SH-SY5Y (cell line): Measurements from ENCODE around the gene CDK12.

Experiments
- GATA2 ChIP-seq: IDR thresholded peaks from 2 replicates; pipeline ENCODE4 v1.6.1; 2011; ENCODE audit warnings: mild to moderate bottlenecking, low read depth, low read length
- GATA3 ChIP-seq: IDR thresholded peaks from 2 replicates; pipeline ENCODE4 v1.6.1; 2011; ENCODE audit warnings: low read depth, mild to moderate bottlenecking, low read length, moderate library complexity

DNA sequence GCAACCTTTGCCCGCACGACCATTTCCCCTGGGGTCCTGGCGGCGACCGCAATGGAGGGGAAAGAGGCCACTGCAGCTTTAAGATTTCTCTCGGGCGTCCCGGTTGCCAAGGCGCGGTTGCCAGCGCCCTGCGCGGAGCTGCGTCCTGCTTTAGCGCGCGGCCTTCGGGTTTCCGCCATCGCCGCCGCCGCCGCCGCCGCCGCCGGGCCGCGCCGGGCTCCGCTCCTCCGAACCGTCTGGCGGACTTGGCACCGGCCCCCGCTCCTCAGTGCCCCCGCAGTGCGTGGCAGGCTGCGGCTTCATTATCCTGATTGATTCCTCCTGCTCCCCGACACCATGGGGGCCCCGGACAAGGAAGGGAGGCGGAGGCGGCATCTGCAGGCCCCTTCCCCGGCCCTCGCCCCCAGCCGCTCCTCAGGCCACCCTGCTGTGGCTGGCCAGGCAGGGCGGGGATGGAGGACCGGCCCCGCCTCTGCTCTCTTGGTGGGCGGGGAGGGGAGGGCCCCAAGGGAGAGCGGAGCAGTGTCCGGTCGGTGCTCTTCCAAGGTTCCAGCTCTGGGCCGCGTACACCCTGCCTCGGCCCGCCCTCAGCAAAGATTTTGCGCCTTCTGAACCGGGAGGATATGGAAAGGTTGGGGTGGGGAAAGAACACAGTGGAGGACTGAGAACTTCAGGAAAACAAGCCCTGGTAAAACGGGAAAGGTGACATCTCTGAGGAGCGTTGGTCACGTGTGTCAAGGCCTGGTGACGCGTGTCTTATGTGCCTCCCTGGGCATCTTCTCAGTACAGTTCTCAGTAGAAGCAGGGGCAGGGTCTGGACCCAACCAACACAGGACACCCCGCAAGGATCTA is 112.4 kb downstream of the CDK12 start:
- TF ChIP-seq GATA3, result no peak
- TF ChIP-seq GATA2, result no peak
